ENCODE results near the gene NFIC.

- TF ChIP-seq CTCF (conservative IDR thresholded peaks at IDR 0.05; ENCODE audit: low read depth, low read length) (no peak), POLR2A (IDR thresholded peaks at IDR 0.05; ENCODE audit: low read depth, low read length) (no peak), RCOR1 (IDR thresholded peaks at IDR 0.05; ENCODE audit: insufficient replicate concordance, low read length) (no peak), SMC3 (IDR thresholded peaks at IDR 0.05; ENCODE audit: low read depth, low read length) (no peak), CEBPB (IDR thresholded peaks at IDR 0.05; ENCODE audit: low read depth, low read length) (no peak)
These were observed 66.9 kb downstream of the NFIC start for GRCh38 chr19:3433313-3433712.
